AML-193 (cell line): ENCODE data around the gene STAT2.
"Not testable (repeated sequence)": the region's sequence is repeated elsewhere in the genome, so short reads cannot be mapped to it uniquely, and the experiment has no call there.

Source experiments
- DNase-seq, 2 experiments: peaks; one replicate each; lab custom pipeline; 2025; lab: John Stamatoyannopoulos, UW

The STAT2 gene

DNA sequence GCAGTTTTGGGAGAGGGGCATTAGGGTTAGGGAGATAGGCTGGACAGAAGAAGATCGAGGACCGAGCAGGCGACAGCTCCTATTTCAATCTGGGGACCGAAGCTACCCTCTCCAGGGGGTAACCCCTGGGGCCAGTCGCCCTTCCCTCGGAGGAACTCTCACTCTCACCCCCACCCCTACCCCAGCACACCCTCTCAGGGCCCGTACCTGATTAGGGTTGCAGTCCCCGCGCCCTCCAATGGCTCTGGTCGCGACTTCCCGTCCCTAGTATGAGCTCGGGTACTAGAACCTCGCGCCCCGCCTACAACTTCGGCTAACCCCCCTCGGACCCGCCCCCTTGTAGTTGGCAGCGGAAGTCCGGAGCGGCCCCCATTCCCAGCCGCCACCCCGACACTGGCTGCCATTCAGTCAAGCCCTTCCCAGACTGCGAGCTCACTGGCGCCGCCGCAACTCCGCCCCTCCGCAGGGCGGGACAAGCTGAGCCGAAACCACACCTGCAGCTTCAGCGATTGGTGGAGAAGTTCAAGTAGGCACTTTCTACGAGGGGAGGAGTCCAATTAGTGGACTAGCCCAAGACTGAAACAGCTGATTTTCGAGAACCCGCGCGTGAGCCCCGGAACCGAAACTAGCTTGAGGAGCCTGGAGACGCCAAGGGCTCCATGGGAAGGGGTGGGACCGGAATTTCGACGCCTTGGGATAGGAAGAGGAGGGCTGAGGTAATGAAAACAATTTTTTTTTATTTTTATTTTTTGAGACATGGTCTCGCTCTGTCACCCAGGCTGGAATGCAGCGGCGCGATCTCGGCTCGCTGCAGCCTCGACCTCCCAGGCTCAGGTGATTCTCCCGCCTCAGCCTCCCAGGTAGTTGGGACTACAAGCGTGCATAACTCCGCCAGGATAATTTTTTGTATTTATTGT, at the start of gene STAT2:
Gene STAT2, minus strand, starts transcription at position 257 of the 917 bp plus-strand sequence. CDS start 3,536 bp downstream, outside the sequence.
- DNase-seq = peak; percentile 99

DNA sequence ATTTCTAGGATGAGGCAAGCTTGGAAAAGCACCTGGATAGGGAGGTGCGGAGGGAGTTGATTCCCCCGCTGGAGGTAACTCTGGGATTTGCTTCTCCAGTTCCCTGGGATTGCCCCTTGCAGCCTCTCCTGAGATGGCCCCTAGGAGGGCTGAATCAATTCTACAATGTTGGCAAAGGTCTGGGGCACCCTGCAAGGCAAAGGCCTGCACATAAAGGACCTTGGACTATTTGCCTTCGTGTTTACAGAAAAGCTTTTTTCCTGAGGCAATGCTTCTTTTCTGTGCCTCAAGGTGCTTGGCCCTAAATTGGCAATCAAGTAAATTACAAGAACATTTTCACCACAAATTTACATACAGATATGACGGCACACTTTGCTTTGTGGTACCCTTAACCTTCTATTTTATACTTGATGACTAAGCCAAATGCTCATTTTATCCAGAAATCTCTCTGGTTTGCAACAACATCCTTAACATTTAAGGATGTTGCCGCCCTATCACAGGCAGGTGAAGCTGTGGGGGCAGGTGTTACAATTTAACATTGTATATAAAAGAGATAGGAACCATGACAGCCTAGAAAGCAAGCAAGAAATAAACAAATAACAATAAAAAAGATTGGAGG, 49.0 kb upstream of the STAT2 start:
- DNase-seq = no peak

DNA sequence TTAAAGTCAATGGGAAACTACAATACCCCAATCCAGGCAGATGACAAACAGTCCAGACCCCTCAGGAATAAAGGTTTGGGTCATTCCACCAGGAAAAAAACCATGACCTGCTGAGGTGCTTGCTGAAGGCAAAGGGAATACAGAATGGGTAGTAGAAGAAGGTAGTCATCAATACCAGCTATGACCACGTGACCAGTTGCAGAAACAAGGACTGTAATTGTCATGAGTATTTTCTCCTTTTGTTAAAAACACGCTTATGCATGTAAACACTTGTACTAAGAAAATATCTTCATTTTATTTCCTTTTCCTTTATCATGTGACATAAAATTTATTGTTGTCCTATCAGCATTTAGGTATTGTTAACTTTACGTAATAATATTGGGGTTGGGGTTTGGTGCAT, 44.3 kb upstream of the STAT2 start:
- not testable (repeated sequence) for DNase-seq

DNA sequence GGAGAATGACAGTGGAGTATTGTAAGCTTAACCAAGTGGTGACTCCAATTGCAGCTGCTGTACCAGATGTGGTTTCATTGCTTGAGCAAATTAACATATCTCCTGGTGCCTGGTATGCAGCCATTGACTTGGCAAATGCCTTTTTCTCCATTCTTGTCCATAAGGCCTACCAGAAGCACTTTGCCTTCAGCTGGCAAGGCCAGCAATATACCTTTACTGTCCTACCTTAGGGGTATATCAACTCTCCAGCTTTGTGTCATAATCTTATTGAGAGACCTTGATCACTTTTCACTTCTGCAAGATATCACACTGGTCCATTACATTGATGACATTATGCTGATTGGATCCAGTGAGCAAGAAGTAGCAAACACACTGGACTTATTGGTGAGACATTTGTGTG, 41.7 kb upstream of the STAT2 start:
- not testable (repeated sequence) for DNase-seq

DNA sequence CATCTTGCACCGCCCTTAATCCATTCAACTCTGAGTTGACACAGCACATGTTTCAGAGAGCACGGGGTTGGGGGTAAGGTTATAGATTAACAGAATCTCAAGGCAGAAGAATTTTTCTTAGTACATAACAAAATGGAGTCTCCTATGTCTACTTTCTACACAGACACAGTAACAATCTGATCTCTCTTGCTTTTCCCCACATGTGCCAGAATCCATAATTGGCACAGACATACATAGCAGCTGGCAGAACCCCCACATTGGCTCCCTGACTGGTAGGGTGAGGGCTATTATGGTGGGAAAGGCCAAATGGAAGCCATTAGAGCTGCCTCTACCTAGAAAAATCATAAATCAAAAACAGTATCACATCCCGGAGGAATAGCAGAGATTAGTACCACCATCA, 41.2 kb upstream of the STAT2 start:
- not testable (repeated sequence) for DNase-seq

DNA sequence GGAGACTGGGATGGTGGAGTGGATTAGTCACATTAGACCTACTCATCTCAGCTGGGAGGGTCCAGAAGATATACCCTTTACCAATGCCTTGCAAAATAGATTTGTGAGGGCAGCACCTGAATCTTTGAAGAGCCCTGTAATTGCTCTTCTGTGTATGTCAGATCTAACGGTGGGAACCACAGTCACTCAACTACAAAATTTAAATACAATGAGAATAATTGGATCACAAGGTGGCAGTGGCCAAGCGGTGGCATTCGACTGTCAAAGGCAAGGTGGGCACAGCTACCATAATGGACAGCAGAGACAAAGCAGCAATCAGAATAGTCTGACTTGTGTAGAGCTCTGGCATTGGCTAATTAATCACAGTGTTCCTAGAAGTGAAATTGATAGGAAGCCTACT, 39.6 kb upstream of the STAT2 start:
- DNase-seq = not testable (repeated sequence)

DNA sequence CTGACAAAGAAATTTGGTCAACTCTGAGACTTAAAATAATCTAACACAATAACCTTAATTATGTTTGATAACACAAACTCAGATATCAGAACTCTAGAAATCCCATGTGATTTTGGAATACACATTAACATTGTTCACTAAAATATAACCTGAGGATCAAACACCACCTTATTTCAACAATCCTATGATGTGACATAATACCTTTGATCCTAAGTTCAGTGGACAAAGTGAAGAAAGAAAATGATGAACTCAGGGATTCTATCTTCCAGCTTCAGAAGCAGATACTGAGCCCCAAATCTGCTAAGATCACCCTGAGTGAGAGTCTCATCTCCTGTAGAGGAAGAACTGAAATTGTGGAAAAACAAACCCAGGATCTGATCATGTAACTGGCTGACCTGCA, 38.4 kb upstream of the STAT2 start:
- DNase-seq = no peak

DNA sequence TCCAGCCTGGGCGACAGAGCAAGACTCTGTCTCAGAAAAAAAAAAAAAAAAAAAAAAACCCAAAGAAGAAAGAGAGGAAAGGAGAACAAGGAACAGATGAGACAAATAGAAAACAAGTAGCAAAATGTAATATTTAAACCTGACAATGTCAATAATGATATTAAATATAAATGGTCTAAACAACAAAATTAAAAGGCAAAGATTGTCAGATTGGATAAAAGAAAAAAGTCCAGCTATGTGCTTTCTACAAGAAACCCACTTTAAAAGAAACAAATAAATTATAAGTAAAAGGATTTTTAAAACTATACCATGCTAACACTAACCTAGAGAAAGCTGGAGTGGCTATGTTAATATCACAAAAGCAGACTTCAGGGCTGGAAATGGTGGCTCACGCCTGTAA, 32.4 kb upstream of the STAT2 start:
- DNase-seq = no peak

DNA sequence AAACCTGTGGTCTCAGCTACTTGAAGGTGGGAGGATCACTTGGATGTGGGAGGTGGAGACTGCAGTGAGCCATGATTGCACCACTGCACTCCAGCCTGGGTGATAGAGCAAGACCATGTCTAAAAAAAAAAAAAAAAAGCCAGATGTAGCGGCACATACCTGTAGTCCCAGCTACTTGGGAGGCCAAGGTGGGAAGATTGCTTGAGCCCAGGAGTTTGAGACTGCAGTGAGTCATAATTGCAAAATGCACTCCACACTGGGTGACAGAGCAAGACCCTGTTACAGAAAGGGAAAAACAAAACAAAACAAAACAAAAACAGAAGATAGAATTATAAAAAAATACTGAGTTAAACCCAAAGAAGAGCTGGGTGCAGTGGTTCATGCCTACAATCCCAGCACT, 31.8 kb upstream of the STAT2 start:
- DNase-seq = no peak

DNA sequence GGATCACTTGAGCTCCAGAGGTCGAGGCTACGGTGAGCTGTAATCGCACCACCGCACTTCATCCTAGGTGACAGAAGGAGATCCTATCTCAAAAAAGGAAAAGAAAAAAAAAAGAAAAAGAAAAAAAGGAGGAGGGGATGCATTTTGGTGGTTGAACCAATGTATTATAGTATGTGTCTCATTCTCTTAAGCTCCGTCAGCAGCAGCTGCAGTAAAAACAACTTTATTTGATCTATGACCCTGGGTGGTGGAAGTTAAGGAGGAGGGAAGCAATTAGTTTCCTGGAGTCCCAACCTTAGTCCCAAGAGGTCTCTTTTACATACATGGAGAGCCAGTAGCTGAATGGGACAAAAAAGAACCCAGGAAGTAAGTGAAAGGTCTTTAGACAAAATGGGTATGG, 29.5 kb upstream of the STAT2 start:
- DNase-seq = no peak

DNA sequence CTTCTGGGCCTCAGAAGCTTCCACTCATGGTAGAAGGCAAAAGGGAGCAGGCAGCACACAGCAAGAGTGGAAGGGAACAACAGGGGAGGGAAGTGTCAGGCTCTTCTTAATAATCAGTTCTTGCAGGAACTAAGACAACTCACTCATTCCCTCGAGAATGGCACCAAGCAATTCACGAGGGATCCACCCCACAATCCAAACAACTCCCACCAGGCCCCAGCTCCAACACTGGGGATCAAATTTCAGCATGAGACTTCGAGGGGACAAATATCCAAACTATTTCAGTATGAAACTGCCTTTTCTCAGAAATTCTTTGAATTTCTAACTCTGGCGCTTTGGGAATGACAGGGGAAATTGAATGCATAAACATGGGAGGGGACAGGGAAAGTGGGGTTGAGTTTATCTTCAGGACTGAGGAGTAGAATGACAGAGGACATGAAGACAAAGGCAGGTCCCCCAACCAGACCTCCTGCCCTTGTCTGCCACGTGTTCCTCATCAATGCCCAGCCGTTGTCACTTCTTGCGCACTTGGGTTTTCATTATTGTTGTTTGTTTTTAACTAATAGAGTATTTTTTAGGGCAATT, 27.3 kb upstream of the STAT2 start:
- no peak for DNase-seq

DNA sequence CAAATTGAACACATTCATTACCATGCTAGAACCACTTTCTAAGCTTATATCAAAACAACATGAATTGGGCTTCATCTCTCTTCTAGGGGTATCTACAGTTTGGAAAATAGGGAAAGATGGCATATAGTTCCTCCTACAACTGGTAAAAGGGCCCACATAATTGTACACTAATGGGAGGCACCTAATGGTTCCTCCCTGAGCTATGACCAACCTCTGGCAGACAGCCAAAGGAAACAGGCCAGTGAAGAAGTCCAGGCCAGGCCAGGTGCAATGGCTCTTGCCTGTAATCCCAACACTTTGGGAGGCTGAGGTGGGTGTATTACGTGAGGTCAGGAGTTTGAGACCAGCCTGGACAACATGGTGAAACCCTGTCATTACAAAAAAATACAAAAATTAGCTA, 26.0 kb upstream of the STAT2 start:
- DNase-seq = no peak

DNA sequence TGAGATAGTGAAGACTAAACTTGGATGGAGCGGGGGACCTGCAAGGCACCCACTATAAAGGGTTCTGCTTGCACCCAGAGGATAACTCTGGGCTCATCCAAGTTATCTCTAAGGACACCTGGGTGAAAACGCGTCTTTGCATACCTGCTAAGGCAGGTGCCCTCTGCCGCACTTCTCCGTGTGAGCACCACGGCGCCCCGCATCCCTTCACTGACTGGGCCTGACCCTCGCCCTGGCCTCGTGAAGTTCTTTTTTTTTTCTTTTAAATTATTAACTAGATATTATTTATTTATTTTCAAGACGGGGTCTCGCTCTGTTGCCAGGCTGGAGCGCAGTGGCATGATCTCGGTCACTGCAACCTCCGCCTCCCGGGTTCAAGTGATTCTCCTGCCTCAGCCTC, 22.7 kb upstream of the STAT2 start:
- DNase-seq = no peak

DNA sequence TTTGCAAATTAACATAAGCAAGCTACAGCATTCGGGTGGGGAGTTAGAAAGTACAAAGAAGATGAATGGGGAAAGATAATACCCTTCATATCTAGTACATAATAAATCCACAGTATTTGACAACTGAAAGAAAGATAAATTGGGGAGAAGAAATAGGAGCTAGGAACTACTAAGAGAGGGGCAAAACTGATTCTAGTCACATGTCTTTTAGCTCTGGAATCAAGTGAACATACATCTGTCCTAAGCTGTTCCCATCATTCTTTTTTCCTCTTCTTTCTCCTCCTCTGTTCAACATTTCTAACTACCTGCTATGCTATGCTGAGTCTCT, 18.0 kb upstream of the STAT2 start:
- no peak for DNase-seq

DNA sequence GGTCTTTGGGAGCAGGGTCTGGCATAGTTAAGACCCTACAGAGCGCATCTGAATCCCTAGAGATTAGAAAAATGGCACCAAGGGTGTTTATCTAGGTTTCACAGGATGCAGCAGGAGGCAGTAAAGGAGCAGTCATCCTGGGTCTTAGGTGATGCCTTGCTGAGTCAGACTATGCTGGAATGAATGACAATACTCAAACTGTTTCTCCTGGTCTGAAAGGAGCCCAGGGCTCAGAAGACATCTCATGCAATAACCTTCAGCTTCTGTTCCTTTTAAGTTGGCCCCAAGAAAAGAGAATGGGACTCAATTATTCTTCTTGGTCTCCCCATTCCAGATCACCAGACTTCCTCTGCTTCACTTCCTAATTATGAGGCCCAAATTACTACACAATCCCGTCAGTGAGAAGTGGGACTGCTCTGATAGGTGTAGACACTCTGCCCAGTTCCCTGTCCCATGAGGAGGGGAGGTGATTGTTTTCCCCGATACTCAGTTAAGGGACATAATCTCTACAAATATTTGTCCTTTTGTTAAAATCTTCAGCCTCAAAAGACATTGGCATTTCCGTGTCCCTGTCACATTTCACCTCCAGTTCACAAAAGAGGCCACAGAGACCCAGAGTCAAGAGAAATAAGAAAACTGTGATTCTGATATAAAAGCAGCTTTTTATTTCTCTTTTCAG, 17.5 kb upstream of the STAT2 start:
- DNase-seq = no peak

DNA sequence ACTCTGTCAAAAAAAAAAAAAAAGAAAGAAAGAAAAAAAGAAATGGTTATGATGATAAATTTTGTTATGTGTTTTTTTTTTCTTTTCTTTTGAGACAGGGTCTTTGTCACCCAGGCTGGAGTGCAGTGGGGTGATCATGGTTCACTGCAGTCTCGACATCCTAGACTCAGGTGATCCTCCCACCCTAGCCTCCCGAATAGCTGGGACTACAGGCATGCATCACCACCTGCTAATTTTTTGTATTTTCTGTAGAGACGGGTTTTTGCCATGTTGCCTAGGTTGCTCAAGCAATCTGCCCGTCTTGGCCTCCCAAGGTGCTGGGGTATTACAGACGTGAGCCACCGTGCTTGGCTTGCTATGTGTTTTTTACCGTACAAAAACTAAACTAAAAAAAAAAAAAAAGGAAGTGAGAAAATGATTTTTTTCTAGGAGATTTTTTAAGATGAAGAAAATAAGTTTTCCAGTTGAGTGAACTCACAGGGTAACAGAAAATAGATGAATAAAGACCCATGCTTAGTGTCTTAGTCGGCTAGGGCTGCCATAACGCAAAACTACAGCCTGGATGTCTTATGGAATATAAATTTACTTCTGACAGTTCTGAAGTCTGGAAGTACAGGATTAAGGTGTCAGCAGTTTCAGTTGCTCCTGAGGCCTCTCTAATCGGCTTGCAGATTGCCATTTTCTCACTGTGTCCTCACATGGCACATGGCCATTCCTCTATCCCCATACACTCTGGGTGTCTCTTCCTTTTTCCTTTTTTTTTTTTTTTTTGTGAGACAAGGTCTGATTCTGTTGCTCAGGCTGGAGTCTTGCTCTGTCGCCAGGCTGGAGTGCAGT, 15.9 kb upstream of the STAT2 start:
- no peak for DNase-seq

DNA sequence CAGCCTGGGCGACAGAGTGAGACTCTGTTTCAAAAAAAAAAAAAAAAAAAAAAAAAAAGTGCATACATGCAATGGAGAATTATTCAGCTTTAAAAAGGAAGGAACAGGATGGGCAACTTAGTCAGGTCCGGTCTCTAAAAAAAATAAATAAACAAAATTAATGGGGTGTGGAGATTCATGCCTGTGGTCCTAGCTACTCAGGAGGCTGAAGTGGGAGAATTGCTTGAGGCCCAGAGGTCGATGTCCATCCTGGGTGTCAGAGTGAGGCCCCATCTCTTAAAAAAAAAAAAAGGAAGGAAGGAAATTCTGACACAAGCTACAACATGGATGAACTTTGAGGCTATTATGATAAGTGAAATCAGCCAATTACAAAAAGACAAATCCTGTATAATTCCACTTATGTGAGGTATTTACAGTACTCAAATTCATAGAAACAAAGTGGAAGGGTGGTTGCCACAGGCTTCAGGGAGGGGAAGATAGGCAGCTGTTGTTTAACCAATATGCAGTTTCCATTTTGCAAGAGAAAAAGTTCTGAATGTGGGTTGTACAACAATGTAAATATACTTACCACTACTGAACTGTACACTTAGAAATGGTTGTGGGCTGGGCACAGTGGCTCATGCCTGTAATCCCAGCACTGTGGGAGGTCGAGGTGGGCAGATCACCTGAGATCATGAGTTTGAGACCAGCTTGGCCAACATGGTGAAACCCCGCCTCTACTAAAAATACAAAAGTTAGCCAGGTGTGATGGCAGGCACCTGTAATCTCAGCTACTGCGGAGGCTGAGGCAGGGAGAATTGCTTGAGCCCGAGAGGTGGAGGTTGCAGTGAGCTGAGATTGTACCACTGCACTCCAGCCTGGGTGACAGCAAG, 15.1 kb upstream of the STAT2 start:
- DNase-seq = no peak

DNA sequence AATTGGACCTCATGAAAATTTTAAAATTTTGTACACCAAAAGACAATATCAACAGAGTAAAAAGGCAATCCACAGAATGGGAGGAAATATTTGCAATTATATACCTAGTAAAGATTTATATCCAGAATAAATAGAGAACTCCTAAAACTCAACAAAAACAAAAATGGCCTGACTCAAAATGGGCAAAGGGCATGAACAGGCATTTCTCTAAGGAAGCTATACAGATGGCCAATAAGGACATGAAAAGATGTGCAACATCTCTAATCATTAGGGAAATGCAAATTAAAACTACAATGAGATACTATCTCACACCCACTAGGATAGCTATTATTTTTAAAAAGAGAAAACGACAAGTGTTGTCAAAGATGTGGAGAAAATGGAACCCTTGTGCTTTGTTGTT, 13.6 kb upstream of the STAT2 start:
- DNase-seq = no peak

DNA sequence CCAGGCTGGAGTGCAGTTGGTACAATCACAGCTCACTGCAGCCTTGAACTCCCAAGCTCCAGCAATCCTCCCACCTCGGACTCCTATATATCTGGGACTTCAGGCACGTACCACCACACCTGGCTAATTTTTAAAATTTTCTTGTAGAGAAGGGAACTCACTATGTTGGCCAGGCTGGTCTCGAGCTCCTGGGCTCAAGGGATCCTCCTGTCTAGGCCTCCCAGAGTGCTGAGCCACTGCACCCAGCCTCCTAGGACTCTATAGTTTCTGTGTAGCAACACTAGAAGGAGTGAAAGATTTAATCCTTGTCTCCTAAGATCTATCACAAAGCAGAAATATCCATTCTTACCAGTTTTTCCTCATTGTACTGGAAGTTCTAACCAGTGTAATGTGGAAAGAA, 7.0 kb upstream of the STAT2 start:
- DNase-seq = no peak

DNA sequence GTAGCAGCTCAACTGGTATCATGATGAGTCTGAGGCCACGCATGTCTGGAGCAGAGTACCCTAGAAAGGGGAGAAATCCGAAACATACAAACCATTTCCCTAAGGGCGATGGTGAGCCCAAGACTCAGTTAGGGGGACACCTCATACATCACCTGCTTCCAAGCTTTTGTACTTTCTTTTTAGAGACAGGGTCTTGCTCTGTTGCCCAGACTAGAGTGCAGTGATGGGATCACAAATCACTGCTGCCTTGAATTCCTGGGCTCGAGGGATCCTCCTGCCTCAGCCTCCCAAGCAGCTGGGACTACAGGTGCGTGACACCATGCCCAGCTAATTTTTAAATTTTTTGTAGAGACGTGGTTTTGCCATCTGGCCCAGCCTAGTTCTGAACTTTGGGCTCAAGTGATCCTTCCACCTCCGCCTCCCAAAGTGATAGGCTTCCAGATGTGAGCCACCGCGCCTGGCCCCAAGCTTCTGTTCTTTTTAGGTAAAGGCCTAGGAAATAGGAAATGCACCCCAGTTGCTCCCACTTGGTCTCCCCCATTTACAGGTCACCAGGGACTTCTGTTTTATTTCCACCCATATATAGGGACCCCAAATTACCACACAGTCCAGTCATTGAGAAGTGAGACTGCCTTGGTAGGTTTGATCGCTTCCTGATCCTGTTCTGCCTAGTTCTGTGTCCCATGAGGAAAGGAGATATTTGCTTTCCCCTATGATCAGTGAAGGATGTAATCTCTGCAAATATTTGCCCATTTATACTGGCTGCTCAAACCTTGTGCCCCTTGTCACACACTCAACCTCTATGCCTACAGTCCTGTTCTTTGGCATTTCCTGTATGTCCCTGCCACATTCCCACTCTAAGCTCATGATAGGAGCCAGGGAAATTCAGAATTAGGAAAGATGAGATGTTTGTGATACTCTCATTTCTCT, 2.5 kb upstream of the STAT2 start, which contains the start of gene APOF:
Gene APOF, minus strand, starts transcription at position 728 of the 930 bp plus-strand sequence. Its CDS starts 112 bp downstream, at position 616.
- no peak for DNase-seq
